Left ventricle myocardium inferior (tissue), 1 donor: ENCODE results near the gene NAT14. TPM values are rescaled to one million over a fixed set of nuclear protein-coding genes. Genes with fewer than 3 reads are reported as not detected.

Experiments
- DNase-seq: peaks from one replicate; pipeline ENCODE4 v3.0.0-alpha.2; 2020
- H3K27ac ChIP-seq: fragments of 200-600 bp; replicated peaks from 2 replicates; pipeline ENCODE4 v1.8.0; 2021
- H3K27me3 ChIP-seq: fragments of 200-600 bp; 2 replicates; pipeline ENCODE4 v1.8.0; 2021; ENCODE audit warnings: low read depth
- H3K36me3 ChIP-seq: fragments of 200-600 bp; 2 replicates; pipeline ENCODE4 v1.8.0; 2021
- H3K4me1 ChIP-seq: fragments of 200-600 bp; 2 replicates; pipeline ENCODE4 v1.8.0; 2021
- H3K4me3 ChIP-seq: fragments of 200-600 bp; 2 replicates; pipeline ENCODE4 v1.8.0; 2021; ENCODE audit warnings: mild to moderate bottlenecking, moderate library complexity
- H3K9me3 ChIP-seq: fragments of 200-600 bp; replicated peaks from 2 replicates; pipeline ENCODE4 v1.8.0; 2021
- CTCF ChIP-seq: fragments of 200-600 bp; IDR thresholded peaks from 2 replicates; pipeline ENCODE4 v1.8.0; 2021; ENCODE audit warnings: antibody characterized with exemption, mild to moderate bottlenecking, borderline replicate concordance
- intact Hi-C: fragments of 100-400 bp; cut with micrococcal nuclease; formaldehyde crosslinking; loops from one replicate; pipeline ENCODE4 v1.11.0; 2022
- total RNA-seq: library from RNA; stranded (reverse); fragmentation: NEBNext Ultra II Directional; extraction: Animal tissue kit (Norgen Biotek cat#: 25700); gene quantifications from one replicate; pipeline ENCODE4 v1.2.1, GENCODE V29; 2021
- donor health status: DM: no; HTN: yes; CAD: no; lungs with severe emphysema.

Gene NAT14
- total RNA-seq, 1 donor from 2014 or later, result 5.2 TPM

GRCh38 chr19:55497763-55498162, 12.8 kb downstream of the NAT14 start:
- Histone ChIP-seq H3K27ac (no peak overlapping the region), H3K36me3 (peaks cover 23% of the 10 kb centered on the region), H3K4me1 (peaks cover 24% of the 10 kb centered on the region), H3K4me3 (no peak overlapping the region), H3K27me3 (peaks cover 21% of the 10 kb centered on the region), H3K9me3 (no peaks in the 10 kb centered on the region)
- TF ChIP-seq CTCF, result no peak
- no peak for DNase-seq
- intact Hi-C loops, result no loop called here

GRCh38 chr19:55498246-55498840, 13.4 kb downstream of the NAT14 start:
- Histone ChIP-seq H3K27me3 (peaks cover 16% of the 10 kb centered on the region), H3K36me3 (peaks cover 23% of the 10 kb centered on the region), H3K9me3 (no peaks in the 10 kb centered on the region), H3K4me1 (peaks cover 21% of the 10 kb centered on the region), H3K27ac (no peak overlapping the region), H3K4me3 (no peak overlapping the region)
- intact Hi-C loops, result no loop called here
- DNase-seq, result no peak
- no peak for TF ChIP-seq CTCF

GRCh38 chr19:55500368-55500952, 15.5 kb downstream of the NAT14 start:
- intact Hi-C loops, result no loop called here
- no peaks in the 10 kb centered on the region for H3K27me3 ChIP-seq
- no peak overlapping the region for H3K27ac ChIP-seq
- H3K4me1 ChIP-seq, result peaks cover 16% of the 10 kb centered on the region
- no peak overlapping the region for H3K4me3 ChIP-seq
- H3K36me3 ChIP-seq, result peaks cover 23% of the 10 kb centered on the region
- no peak for DNase-seq
- no peaks in the 10 kb centered on the region for H3K9me3 ChIP-seq
- no peak for TF ChIP-seq CTCF

- Histone ChIP-seq H3K27ac (no peak overlapping the region), H3K4me1 (peaks cover 14% of the 10 kb centered on the region), H3K4me3 (no peak overlapping the region), H3K27me3 (no peaks in the 10 kb centered on the region), H3K9me3 (no peaks in the 10 kb centered on the region), H3K36me3 (peaks cover 17% of the 10 kb centered on the region)
- no peak for TF ChIP-seq CTCF
- intact Hi-C loops, result no loop called here
- no peak for DNase-seq
These were observed 17.4 kb downstream of the NAT14 start for GRCh38 chr19:55502197-55502952.

- no peaks in the 10 kb centered on the region for H3K9me3 ChIP-seq
- H3K4me3 ChIP-seq, result peak overlapping the region; percentile 69
- TF ChIP-seq CTCF, result no peak
- H3K27ac ChIP-seq, result no peak overlapping the region
- intact Hi-C loops, result no loop called here
- no peak for DNase-seq
- H3K27me3 ChIP-seq, result no peaks in the 10 kb centered on the region
- peaks cover 14% of the 10 kb centered on the region for H3K4me1 ChIP-seq
- H3K36me3 ChIP-seq, result peaks cover 17% of the 10 kb centered on the region
These were observed 18.1 kb downstream of the NAT14 start for GRCh38 chr19:55503157-55503501.
